H1 (cell line): ENCODE measurements around the gene KCNB1.

Source experiments
- ATF2 ChIP-seq: IDR thresholded peaks from 2 replicates; pipeline ENCODE4 v1.6.1; 2012; ENCODE audit warnings: low read length, inconsistent platforms
- CEBPB ChIP-seq: IDR thresholded peaks from 2 replicates; pipeline ENCODE4 v1.6.1; 2012; ENCODE audit warnings: low read depth, low read length
- CTCF ChIP-seq, 3 experiments: IDR thresholded peaks; 1 replicate in 2 of 3; 2 replicates in 1 of 3; pipeline versions ENCODE4 v1.5.1 to v1.6.1; 2011; ENCODE audit warnings: low read length in 3 of 3, mild to moderate bottlenecking in 3 of 3, inconsistent platforms in 2 of 3, low read depth in 1 of 3, moderate library complexity in 1 of 3; ENCODE audit not compliant: insufficient read depth in 1 of 3; ENCODE audit errors: control extremely low read depth in 1 of 3
- EP300 ChIP-seq, 2 experiments: IDR thresholded peaks; 1 replicate in 1 of 2; 2 replicates in 1 of 2; pipeline ENCODE4 v1.6.1; 2011 to 2012; ENCODE audit warnings: low read depth in 2 of 2, low read length in 2 of 2, mild to moderate bottlenecking in 2 of 2, borderline replicate concordance in 1 of 2, inconsistent platforms in 1 of 2, moderate library complexity in 1 of 2
- HDAC2 ChIP-seq, 2 experiments: fragments of 300-600 bp in 1 of 2; sonication (generic) in 1 of 2; IDR thresholded peaks; 2 replicates each; pipeline ENCODE4 v1.6.1; 2011 to 2012; ENCODE audit warnings: low read depth in 2 of 2, low read length in 2 of 2, mild to moderate bottlenecking in 2 of 2, moderate library complexity in 2 of 2, borderline replicate concordance in 1 of 2, inconsistent platforms in 1 of 2
- JUN ChIP-seq: IDR thresholded peaks from 2 replicates; pipeline ENCODE4 v1.6.1; 2011; ENCODE audit warnings: low read depth, mild to moderate bottlenecking, improper control_type of control experiment, low read length
- KDM5A ChIP-seq: fragments of 200-600 bp; IDR thresholded peaks from 2 replicates; pipeline ENCODE4 v1.7.1; 2012; ENCODE audit warnings: mild to moderate bottlenecking, low read length, inconsistent platforms, mixed read lengths
- POLR2A ChIP-seq, 2 experiments: IDR thresholded peaks; 1 replicate in 1 of 2; 2 replicates in 1 of 2; pipeline ENCODE4 v1.6.1; 2011; ENCODE audit warnings: low read depth in 2 of 2, low read length in 2 of 2, mild to moderate bottlenecking in 2 of 2; ENCODE audit errors: control extremely low read depth in 1 of 2
- POLR2AphosphoS5 ChIP-seq: IDR thresholded peaks from 2 replicates; pipeline ENCODE4 v1.6.1; 2011; ENCODE audit warnings: low read depth, low read length
- USF2 ChIP-seq: IDR thresholded peaks from 2 replicates; pipeline ENCODE4 v1.6.1; 2011; ENCODE audit warnings: low read length, improper control_type of control experiment

GRCh38 chr20:49475292-49476015, 7.0 kb downstream of the KCNB1 start:
- TF ChIP-seq KDM5A (no peak), CEBPB (no peak), EP300 (IDR thresholded peaks at IDR 0.05; ENCODE audit: borderline replicate concordance in 1 of 2, low read depth in 2 of 2, low read length in 2 of 2) (no peak), POLR2AphosphoS5 (no peak), CTCF (IDR thresholded peaks at IDR 0.05; ENCODE audit: control extremely low read depth in 1 of 3, insufficient read depth in 1 of 3, low read depth in 1 of 3, low read length in 3 of 3) (no peak), ATF2 (no peak), USF2 (no peak), HDAC2 (IDR thresholded peaks at IDR 0.05; ENCODE audit: borderline replicate concordance in 1 of 2, low read depth in 2 of 2, low read length in 2 of 2) (no peak), JUN (no peak), POLR2A (IDR thresholded peaks at IDR 0.05; ENCODE audit: control extremely low read depth in 1 of 2, low read depth in 2 of 2, low read length in 2 of 2) (no peak)
